ENCODE measurements around the gene KLF11. TPM values are rescaled to one million over a fixed set of nuclear protein-coding genes. Genes with fewer than 3 reads are reported as not detected.

KLF11 gene
- total and polyA plus RNA-seq, 9 of the 15 experiments (the other 6 are each of a cell fraction or from before 2014, with no cell fraction given): 2.1 to 13.4 (median 6.5) TPM

DNA sequence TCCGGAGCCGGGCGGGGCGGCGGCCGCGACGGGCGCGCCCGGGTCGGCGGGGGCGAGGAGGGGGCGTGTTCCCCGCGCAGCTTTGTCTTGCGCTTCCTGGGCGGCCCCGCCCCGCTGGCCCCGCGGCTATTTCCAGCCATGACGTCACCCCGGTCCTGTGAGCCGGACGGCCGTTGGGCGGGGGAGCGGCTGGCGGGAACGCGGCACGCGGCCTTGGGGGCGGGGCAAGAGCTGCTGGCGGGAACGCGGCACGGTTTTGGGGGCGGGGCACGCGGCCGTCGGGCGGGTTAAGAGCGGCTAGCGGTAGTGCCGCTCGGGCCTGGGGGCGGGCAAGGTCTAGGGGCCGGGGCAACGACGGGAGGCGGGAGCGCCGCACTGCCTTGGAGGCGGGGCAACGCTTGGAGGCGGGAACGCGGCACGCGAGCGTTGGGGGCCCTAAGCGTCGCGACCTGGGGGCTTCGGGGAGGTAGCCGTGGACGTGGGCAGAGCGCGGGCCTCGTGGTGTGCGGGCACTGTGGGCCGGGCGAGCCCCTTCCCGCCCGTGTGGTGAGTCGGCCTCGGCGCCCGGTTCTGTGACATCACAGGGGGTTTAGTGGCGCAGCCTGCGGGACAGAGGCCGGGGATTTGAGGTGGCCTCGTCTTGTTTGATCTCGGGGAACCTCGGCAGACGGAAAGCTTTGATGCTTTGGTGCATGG lies 704 bp downstream of the KLF11 start (continued):
- TF ChIP-seq, protein P1, sequence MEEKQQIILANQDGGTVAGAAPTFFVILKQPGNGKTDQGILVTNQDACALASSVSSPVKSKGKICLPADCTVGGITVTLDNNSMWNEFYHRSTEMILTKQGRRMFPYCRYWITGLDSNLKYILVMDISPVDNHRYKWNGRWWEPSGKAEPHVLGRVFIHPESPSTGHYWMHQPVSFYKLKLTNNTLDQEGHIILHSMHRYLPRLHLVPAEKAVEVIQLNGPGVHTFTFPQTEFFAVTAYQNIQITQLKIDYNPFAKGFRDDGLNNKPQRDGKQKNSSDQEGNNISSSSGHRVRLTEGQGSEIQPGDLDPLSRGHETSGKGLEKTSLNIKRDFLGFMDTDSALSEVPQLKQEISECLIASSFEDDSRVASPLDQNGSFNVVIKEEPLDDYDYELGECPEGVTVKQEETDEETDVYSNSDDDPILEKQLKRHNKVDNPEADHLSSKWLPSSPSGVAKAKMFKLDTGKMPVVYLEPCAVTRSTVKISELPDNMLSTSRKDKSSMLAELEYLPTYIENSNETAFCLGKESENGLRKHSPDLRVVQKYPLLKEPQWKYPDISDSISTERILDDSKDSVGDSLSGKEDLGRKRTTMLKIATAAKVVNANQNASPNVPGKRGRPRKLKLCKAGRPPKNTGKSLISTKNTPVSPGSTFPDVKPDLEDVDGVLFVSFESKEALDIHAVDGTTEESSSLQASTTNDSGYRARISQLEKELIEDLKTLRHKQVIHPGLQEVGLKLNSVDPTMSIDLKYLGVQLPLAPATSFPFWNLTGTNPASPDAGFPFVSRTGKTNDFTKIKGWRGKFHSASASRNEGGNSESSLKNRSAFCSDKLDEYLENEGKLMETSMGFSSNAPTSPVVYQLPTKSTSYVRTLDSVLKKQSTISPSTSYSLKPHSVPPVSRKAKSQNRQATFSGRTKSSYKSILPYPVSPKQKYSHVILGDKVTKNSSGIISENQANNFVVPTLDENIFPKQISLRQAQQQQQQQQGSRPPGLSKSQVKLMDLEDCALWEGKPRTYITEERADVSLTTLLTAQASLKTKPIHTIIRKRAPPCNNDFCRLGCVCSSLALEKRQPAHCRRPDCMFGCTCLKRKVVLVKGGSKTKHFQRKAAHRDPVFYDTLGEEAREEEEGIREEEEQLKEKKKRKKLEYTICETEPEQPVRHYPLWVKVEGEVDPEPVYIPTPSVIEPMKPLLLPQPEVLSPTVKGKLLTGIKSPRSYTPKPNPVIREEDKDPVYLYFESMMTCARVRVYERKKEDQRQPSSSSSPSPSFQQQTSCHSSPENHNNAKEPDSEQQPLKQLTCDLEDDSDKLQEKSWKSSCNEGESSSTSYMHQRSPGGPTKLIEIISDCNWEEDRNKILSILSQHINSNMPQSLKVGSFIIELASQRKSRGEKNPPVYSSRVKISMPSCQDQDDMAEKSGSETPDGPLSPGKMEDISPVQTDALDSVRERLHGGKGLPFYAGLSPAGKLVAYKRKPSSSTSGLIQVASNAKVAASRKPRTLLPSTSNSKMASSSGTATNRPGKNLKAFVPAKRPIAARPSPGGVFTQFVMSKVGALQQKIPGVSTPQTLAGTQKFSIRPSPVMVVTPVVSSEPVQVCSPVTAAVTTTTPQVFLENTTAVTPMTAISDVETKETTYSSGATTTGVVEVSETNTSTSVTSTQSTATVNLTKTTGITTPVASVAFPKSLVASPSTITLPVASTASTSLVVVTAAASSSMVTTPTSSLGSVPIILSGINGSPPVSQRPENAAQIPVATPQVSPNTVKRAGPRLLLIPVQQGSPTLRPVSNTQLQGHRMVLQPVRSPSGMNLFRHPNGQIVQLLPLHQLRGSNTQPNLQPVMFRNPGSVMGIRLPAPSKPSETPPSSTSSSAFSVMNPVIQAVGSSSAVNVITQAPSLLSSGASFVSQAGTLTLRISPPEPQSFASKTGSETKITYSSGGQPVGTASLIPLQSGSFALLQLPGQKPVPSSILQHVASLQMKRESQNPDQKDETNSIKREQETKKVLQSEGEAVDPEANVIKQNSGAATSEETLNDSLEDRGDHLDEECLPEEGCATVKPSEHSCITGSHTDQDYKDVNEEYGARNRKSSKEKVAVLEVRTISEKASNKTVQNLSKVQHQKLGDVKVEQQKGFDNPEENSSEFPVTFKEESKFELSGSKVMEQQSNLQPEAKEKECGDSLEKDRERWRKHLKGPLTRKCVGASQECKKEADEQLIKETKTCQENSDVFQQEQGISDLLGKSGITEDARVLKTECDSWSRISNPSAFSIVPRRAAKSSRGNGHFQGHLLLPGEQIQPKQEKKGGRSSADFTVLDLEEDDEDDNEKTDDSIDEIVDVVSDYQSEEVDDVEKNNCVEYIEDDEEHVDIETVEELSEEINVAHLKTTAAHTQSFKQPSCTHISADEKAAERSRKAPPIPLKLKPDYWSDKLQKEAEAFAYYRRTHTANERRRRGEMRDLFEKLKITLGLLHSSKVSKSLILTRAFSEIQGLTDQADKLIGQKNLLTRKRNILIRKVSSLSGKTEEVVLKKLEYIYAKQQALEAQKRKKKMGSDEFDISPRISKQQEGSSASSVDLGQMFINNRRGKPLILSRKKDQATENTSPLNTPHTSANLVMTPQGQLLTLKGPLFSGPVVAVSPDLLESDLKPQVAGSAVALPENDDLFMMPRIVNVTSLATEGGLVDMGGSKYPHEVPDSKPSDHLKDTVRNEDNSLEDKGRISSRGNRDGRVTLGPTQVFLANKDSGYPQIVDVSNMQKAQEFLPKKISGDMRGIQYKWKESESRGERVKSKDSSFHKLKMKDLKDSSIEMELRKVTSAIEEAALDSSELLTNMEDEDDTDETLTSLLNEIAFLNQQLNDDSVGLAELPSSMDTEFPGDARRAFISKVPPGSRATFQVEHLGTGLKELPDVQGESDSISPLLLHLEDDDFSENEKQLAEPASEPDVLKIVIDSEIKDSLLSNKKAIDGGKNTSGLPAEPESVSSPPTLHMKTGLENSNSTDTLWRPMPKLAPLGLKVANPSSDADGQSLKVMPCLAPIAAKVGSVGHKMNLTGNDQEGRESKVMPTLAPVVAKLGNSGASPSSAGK (IDR thresholded peaks at IDR 0.05): peak; percentile 95
- no peak for TF ChIP-seq TAF7 (tag; IDR thresholded peaks at IDR 0.05)
- TF ChIP-seq MCM7 (IDR thresholded peaks at IDR 0.05): no peak
- TF ChIP-seq, protein P2, sequence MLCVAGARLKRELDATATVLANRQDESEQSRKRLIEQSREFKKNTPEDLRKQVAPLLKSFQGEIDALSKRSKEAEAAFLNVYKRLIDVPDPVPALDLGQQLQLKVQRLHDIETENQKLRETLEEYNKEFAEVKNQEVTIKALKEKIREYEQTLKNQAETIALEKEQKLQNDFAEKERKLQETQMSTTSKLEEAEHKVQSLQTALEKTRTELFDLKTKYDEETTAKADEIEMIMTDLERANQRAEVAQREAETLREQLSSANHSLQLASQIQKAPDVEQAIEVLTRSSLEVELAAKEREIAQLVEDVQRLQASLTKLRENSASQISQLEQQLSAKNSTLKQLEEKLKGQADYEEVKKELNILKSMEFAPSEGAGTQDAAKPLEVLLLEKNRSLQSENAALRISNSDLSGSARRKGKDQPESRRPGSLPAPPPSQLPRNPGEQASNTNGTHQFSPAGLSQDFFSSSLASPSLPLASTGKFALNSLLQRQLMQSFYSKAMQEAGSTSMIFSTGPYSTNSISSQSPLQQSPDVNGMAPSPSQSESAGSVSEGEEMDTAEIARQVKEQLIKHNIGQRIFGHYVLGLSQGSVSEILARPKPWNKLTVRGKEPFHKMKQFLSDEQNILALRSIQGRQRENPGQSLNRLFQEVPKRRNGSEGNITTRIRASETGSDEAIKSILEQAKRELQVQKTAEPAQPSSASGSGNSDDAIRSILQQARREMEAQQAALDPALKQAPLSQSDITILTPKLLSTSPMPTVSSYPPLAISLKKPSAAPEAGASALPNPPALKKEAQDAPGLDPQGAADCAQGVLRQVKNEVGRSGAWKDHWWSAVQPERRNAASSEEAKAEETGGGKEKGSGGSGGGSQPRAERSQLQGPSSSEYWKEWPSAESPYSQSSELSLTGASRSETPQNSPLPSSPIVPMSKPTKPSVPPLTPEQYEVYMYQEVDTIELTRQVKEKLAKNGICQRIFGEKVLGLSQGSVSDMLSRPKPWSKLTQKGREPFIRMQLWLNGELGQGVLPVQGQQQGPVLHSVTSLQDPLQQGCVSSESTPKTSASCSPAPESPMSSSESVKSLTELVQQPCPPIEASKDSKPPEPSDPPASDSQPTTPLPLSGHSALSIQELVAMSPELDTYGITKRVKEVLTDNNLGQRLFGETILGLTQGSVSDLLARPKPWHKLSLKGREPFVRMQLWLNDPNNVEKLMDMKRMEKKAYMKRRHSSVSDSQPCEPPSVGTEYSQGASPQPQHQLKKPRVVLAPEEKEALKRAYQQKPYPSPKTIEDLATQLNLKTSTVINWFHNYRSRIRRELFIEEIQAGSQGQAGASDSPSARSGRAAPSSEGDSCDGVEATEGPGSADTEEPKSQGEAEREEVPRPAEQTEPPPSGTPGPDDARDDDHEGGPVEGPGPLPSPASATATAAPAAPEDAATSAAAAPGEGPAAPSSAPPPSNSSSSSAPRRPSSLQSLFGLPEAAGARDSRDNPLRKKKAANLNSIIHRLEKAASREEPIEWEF (CRISPR knock-in tag; IDR thresholded peaks at IDR 0.05): no peak
- TF ChIP-seq CTCFL (IDR thresholded peaks at IDR 0.05; ENCODE audit: borderline replicate concordance, insufficient read depth, low read depth, low read length, poor library complexity, severe bottlenecking): no peak
- TF ChIP-seq NR2C1 (IDR thresholded peaks at IDR 0.05): no peak
- no peak for TF ChIP-seq NR2C1 (tag; IDR thresholded peaks at IDR 0.05)
